Mesothelial cell of epicardium (in vitro differentiated cells): Measurements from ENCODE around the gene UROS. TPM values are rescaled to one million over a fixed set of nuclear protein-coding genes. Genes with fewer than 3 reads are reported as not detected.

Experiments used
- DNase-seq, 2 experiments: peaks; one replicate each; pipeline ENCODE4 v3.0.0; 2021; ENCODE audit warnings: low spot score in 2 of 2; ENCODE audit not compliant: unreplicated experiment in 2 of 2
- H3K27ac Mint-ChIP-seq: 2 replicates; pipeline ENCODE4 v1.8.0; 2021; ENCODE audit warnings: mixed read lengths
- H3K27me3 Mint-ChIP-seq: 2 replicates; pipeline ENCODE4 v1.8.0; 2021; ENCODE audit warnings: low read depth, mixed read lengths
- H3K36me3 Mint-ChIP-seq: 2 replicates; pipeline ENCODE4 v1.8.0; 2021; ENCODE audit warnings: mixed read lengths
- H3K4me1 Mint-ChIP-seq: 2 replicates; pipeline ENCODE4 v1.8.0; 2021; ENCODE audit warnings: mixed read lengths
- H3K4me3 Mint-ChIP-seq: 2 replicates; pipeline ENCODE4 v1.8.0; 2021; ENCODE audit warnings: mild to moderate bottlenecking, moderate library complexity, mixed read lengths
- H3K9me3 Mint-ChIP-seq: 2 replicates; pipeline ENCODE4 v1.8.0; 2021; ENCODE audit warnings: mixed read lengths
- CTCF ChIP-seq: fragments of 200-600 bp; sonication (generic); IDR thresholded peaks from one replicate; pipeline ENCODE4 v1.5.0; 2021; ENCODE audit warnings: antibody characterized with exemption; ENCODE audit not compliant: unreplicated experiment
- total RNA-seq: library from RNA; stranded (reverse); gene quantifications from 3 replicates; pipeline ENCODE4 v1.2.1, GENCODE V29; 2021

Gene UROS
- total RNA-seq, 1 donor from 2014 or later, result 63.2 TPM

GRCh38 chr10:125843603-125844329, 20.7 kb upstream of the UROS start:
- no peak for TF ChIP-seq CTCF
- Mint-ChIP-seq H3K4me3 (no peak overlapping the region), H3K27ac (no peak overlapping the region), H3K36me3 (peaks cover 36% of the 10 kb centered on the region), H3K27me3 (no peaks in the 10 kb centered on the region), H3K9me3 (no peaks in the 10 kb centered on the region), H3K4me1 (no peaks in the 10 kb centered on the region)
- DNase-seq, result no peak

- Mint-ChIP-seq H3K4me1 (peaks cover 2% of the 10 kb centered on the region), H3K4me3 (no peak overlapping the region), H3K36me3 (peaks cover 31% of the 10 kb centered on the region), H3K27me3 (no peaks in the 10 kb centered on the region), H3K27ac (no peak overlapping the region), H3K9me3 (no peaks in the 10 kb centered on the region)
- DNase-seq, result no peak
- TF ChIP-seq CTCF, result no peak
Measured at GRCh38 chr10:125840955-125841354, 17.9 kb upstream of the UROS start.

- no peaks in the 10 kb centered on the region for H3K27me3 Mint-ChIP-seq
- peaks cover 2% of the 10 kb centered on the region for H3K4me1 Mint-ChIP-seq
- DNase-seq, result no peak
- peaks cover 28% of the 10 kb centered on the region for H3K36me3 Mint-ChIP-seq
- no peak overlapping the region for H3K27ac Mint-ChIP-seq
- TF ChIP-seq CTCF, result no peak
- H3K9me3 Mint-ChIP-seq, result no peaks in the 10 kb centered on the region
- no peak overlapping the region for H3K4me3 Mint-ChIP-seq
Measured at GRCh38 chr10:125840406-125840805, 17.3 kb upstream of the UROS start.

- H3K36me3 Mint-ChIP-seq, result peaks cover 32% of the 10 kb centered on the region
- no peak overlapping the region for H3K27ac Mint-ChIP-seq
- H3K4me1 Mint-ChIP-seq, result peaks cover 2% of the 10 kb centered on the region
- DNase-seq, result no peak
- no peak for TF ChIP-seq CTCF
- H3K4me3 Mint-ChIP-seq, result no peak overlapping the region
- H3K27me3 Mint-ChIP-seq, result no peaks in the 10 kb centered on the region
- H3K9me3 Mint-ChIP-seq, result no peaks in the 10 kb centered on the region
Measured at GRCh38 chr10:125838802-125839575, 15.9 kb upstream of the UROS start.

- H3K36me3 Mint-ChIP-seq, result peaks cover 40% of the 10 kb centered on the region
- H3K9me3 Mint-ChIP-seq, result no peaks in the 10 kb centered on the region
- no peak for TF ChIP-seq CTCF
- no peak for DNase-seq
- H3K27ac Mint-ChIP-seq, result no peak overlapping the region
- no peaks in the 10 kb centered on the region for H3K27me3 Mint-ChIP-seq
- H3K4me1 Mint-ChIP-seq, result peaks cover 2% of the 10 kb centered on the region
- no peak overlapping the region for H3K4me3 Mint-ChIP-seq
Measured at GRCh38 chr10:125836746-125837145, 13.7 kb upstream of the UROS start.
